ENCODE results near the gene PCARE.

Gene PCARE

GRCh38 chr2:29024882-29025430 lies 49.4 kb downstream of the PCARE start:
- no peak overlapping the region for H3K4me3 ChIP-seq (ENCODE audit: low read length)
- no peak for TF ChIP-seq ZNF274 (IDR thresholded peaks at IDR 0.05; ENCODE audit: low read depth, low read length)

GRCh38 chr2:29023188-29023587 lies 51.1 kb downstream of the PCARE start:
- TF ChIP-seq ZNF274 (IDR thresholded peaks at IDR 0.05; ENCODE audit: low read depth, low read length) = no peak
- H3K4me3 ChIP-seq (ENCODE audit: low read length) = no peak overlapping the region

GRCh38 chr2:29022679-29023078 lies 51.6 kb downstream of the PCARE start:
- TF ChIP-seq ZNF274 (IDR thresholded peaks at IDR 0.05; ENCODE audit: low read depth, low read length) = no peak
- no peak overlapping the region for H3K4me3 ChIP-seq (ENCODE audit: low read length)

- H3K4me3 ChIP-seq (ENCODE audit: low read length) = no peak overlapping the region
- no peak for TF ChIP-seq ZNF274 (IDR thresholded peaks at IDR 0.05; ENCODE audit: low read depth, low read length)
These were observed 52.4 kb downstream of the PCARE start for GRCh38 chr2:29021886-29022285.

GRCh38 chr2:29017716-29018435 lies 56.4 kb downstream of the PCARE start:
- no peak for TF ChIP-seq ZNF274 (IDR thresholded peaks at IDR 0.05; ENCODE audit: low read depth, low read length)
- no peak overlapping the region for H3K4me3 ChIP-seq (ENCODE audit: low read length)

GRCh38 chr2:29016504-29016903 lies 57.8 kb downstream of the PCARE start:
- H3K4me3 ChIP-seq (ENCODE audit: low read length) = no peak overlapping the region
- TF ChIP-seq ZNF274 (IDR thresholded peaks at IDR 0.05; ENCODE audit: low read depth, low read length) = no peak

- no peak overlapping the region for H3K4me3 ChIP-seq (ENCODE audit: low read length)
- no peak for TF ChIP-seq ZNF274 (IDR thresholded peaks at IDR 0.05; ENCODE audit: low read depth, low read length)
These were observed 58.4 kb downstream of the PCARE start for GRCh38 chr2:29015701-29016470.

- no peak overlapping the region for H3K4me3 ChIP-seq (ENCODE audit: low read length)
- no peak for TF ChIP-seq ZNF274 (IDR thresholded peaks at IDR 0.05; ENCODE audit: low read depth, low read length)
These were observed 59.4 kb downstream of the PCARE start for GRCh38 chr2:29014811-29015421.

- no peak for TF ChIP-seq ZNF274 (IDR thresholded peaks at IDR 0.05; ENCODE audit: low read depth, low read length)
These were observed 60.0 kb downstream of the PCARE start for GRCh38 chr2:29014331-29014730.

GRCh38 chr2:29013057-29013780 lies 61.1 kb downstream of the PCARE start:
- H3K4me3 ChIP-seq (ENCODE audit: low read length) = no peak overlapping the region
- no peak for TF ChIP-seq ZNF274 (IDR thresholded peaks at IDR 0.05; ENCODE audit: low read depth, low read length)

More at GRCh38 chr2:29014331-29014730, 60.0 kb downstream of the PCARE start:
- H3K4me3 ChIP-seq (ENCODE audit: low read length) = no peak overlapping the region

GRCh38 chr2:29012211-29012681 lies 62.1 kb downstream of the PCARE start:
- H3K4me3 ChIP-seq (ENCODE audit: low read length) = no peak overlapping the region
- TF ChIP-seq ZNF274 (IDR thresholded peaks at IDR 0.05; ENCODE audit: low read depth, low read length) = no peak

All from GM08714 (cell line).